KBM-7 (cell line): ENCODE results near the gene MCF2L2.

Source experiments
- DNase-seq: peaks from one replicate; pipeline ENCODE4 v3.0.0-alpha.2; 2015
- in situ Hi-C: fragments of 300-500 bp; cut with MboI; formaldehyde crosslinking; loops from 2 replicates; pipeline ENCODE4 v1.14.3; 2020; ENCODE audit warnings: low sequenced_read_pairs, low pct_unique_long_range_greater_than_20kb, mixed read lengths

MCF2L2 gene

GRCh38 chr3:183349421-183350157, 78.8 kb downstream of the MCF2L2 start:
- in situ Hi-C loops: no loop called here

GRCh38 chr3:183342824-183343223, 85.6 kb downstream of the MCF2L2 start:
- in situ Hi-C loops: no loop called here
- DNase-seq: no peak

More at GRCh38 chr3:183349421-183350157, 78.8 kb downstream of the MCF2L2 start:
- no peak for DNase-seq

GRCh38 chr3:183341545-183342288, 86.7 kb downstream of the MCF2L2 start:
- in situ Hi-C loops: no loop called here
- DNase-seq: no peak

GRCh38 chr3:183340222-183340621, 88.2 kb downstream of the MCF2L2 start:
- no peak for DNase-seq

GRCh38 chr3:183339461-183340086, 88.8 kb downstream of the MCF2L2 start:
- in situ Hi-C loops: no loop called here
- DNase-seq: no peak

More at GRCh38 chr3:183340222-183340621, 88.2 kb downstream of the MCF2L2 start:
- in situ Hi-C loops: no loop called here

GRCh38 chr3:183338520-183338919, 89.9 kb downstream of the MCF2L2 start:
- in situ Hi-C loops: no loop called here
- no peak for DNase-seq

- in situ Hi-C loops: no loop called here
- DNase-seq: no peak
Observed at GRCh38 chr3:183332487-183332886, 95.9 kb downstream of the MCF2L2 start.

GRCh38 chr3:183331498-183331897, 96.9 kb downstream of the MCF2L2 start:
- in situ Hi-C loops: no loop called here
- DNase-seq: peak; percentile 71

- peak; percentile 20 for DNase-seq
- in situ Hi-C loops: no loop called here
Observed at GRCh38 chr3:183330881-183331280, 97.5 kb downstream of the MCF2L2 start.

GRCh38 chr3:183329543-183329942, 98.9 kb downstream of the MCF2L2 start:
- in situ Hi-C loops: no loop called here
- no peak for DNase-seq

GRCh38 chr3:183328823-183329222, 99.6 kb downstream of the MCF2L2 start:
- DNase-seq: no peak
- in situ Hi-C loops: no loop called here

GRCh38 chr3:183328164-183328563, 100.3 kb downstream of the MCF2L2 start:
- in situ Hi-C loops: no loop called here
- DNase-seq: no peak

- DNase-seq: no peak
- in situ Hi-C loops: no loop called here
Observed at GRCh38 chr3:183327343-183327742, 101.1 kb downstream of the MCF2L2 start.

- in situ Hi-C loops: no loop called here
- no peak for DNase-seq
Observed at GRCh38 chr3:183324083-183324482, 104.3 kb downstream of the MCF2L2 start.

- no peak for DNase-seq
- in situ Hi-C loops: no loop called here
Observed at GRCh38 chr3:183319371-183319770, 109.0 kb downstream of the MCF2L2 start.

GRCh38 chr3:183318877-183319276, 109.5 kb downstream of the MCF2L2 start:
- no peak for DNase-seq
- in situ Hi-C loops: no loop called here

GRCh38 chr3:183317886-183318865, 110.2 kb downstream of the MCF2L2 start:
- in situ Hi-C loops: no loop called here
- DNase-seq: no peak

GRCh38 chr3:183317271-183317670, 111.1 kb downstream of the MCF2L2 start:
- no peak for DNase-seq
- in situ Hi-C loops: no loop called here

GRCh38 chr3:183315739-183316138, 112.7 kb downstream of the MCF2L2 start:
- in situ Hi-C loops: no loop called here

More at GRCh38 chr3:183315739-183316138, 112.7 kb downstream of the MCF2L2 start:
- no peak for DNase-seq
